Measurements from ENCODE around the gene PLXNA4. TPM values are rescaled to one million over a fixed set of nuclear protein-coding genes. Genes with fewer than 3 reads are reported as not detected.

Gene PLXNA4
- total RNA-seq, 2 experiments from 2014 or later = 0.75 to 0.85 TPM

DNA sequence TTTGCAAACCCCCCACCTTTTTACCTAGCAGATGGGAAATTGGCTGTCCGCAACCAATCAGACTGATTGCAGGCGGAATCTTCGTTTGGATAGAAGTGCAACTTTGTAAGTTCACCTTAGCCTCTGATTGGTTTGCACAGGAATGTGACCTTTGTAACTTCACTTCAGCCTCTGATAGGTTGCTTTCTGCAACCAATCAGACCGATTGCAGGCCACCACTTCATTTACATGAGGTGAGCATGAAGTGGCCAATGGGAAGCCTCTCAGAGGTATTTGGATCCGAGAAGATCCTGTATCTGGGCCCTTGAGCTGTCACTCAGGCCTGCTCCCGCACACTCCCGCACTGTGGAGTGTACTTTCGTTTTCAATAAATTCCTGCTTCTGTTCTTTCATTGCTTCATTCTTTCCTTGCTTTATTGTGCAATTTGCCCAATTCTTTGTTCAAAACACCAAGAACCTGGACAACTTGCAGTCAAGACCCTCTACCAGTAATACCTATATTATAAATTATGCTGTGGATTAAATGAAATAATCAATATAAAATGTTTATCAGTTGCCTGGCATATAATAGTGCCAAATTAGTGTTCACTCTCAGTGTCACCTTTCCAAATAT, 491.4 kb downstream of the PLXNA4 start:
- H3K4me1 ChIP-seq (ENCODE audit: insufficient read depth, low read length) = no peaks in the 10 kb centered on the region
- intact Hi-C loops (cut with DNase I, micrococcal nuclease) = no loop called here
- CTCF ChIA-PET = no interaction called here

DNA sequence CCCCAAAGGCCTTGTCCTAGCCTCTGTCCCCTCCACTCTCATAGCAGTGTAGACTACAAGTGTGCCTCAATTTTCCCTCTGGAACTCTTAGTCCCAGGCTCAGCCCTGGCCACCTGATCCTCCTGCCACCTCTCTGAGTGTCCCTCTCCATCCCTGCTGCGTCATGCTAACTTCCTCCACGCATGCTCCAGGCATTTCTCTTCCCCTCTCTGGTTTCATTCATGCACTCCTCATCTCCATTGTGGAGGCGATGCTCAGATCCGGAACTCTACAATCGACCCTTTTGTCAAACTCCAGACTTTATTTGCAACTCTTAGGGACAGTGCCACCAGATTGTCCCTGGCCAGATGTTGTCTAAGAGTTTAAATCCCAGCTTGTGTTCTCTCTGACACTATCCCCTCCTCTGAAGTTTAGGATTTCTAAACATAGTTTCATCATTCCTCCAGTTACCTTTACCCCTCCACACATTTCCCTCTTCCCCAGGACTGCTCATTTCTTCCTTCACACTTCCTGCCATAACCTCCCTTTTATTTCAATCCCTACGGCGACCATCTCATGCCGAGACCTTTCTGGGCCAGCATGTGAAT, 492.6 kb downstream of the PLXNA4 start:
- no peak for ATAC-seq (ENCODE audit: poor library complexity)
- no peak overlapping the region for H3K4me3 Mint-ChIP-seq
- no peak for DNase-seq
- Histone ChIP-seq H3K4me1 (ENCODE audit: insufficient read depth, low read length) (no peaks in the 10 kb centered on the region), H3K36me3 (ENCODE audit: insufficient read depth, low read length) (no peaks in the 10 kb centered on the region), H3K27me3 (ENCODE audit: control insufficient read depth in 1 of 2, insufficient read depth in 2 of 2, low read length in 2 of 2) (no peaks in the 10 kb centered on the region), H3K9me3 (ENCODE audit: control insufficient read depth in 1 of 2, insufficient read depth in 1 of 2, low read length in 2 of 2) (peaks cover 0 to 3% of the 10 kb centered on the region in 2 experiments), H3K27ac (ENCODE audit: low read depth in 1 of 2, low read length in 2 of 2) (no peak overlapping the region), H3K4me3 (ENCODE audit: low read length) (no peak overlapping the region)
- intact Hi-C loops (cut with DNase I, micrococcal nuclease) = no loop called here
- CTCF ChIA-PET = no interaction called here
- H3K27ac Mint-ChIP-seq = no peak overlapping the region
- no peaks in the 10 kb centered on the region for H3K4me1 Mint-ChIP-seq (ENCODE audit: low read depth)
- H3K9me3 Mint-ChIP-seq = no peaks in the 10 kb centered on the region
- peaks cover 32% of the 10 kb centered on the region for H3K27me3 Mint-ChIP-seq
- POLR2A ChIA-PET = no interaction called here
- H3K36me3 Mint-ChIP-seq (ENCODE audit: low read depth) = no peaks in the 10 kb centered on the region
- TF ChIP-seq CTCF (IDR thresholded peaks at IDR 0.05) = no peak

More for the DNA sequence above, 491.4 kb downstream of the PLXNA4 start:
- H3K27me3 ChIP-seq (ENCODE audit: control insufficient read depth in 1 of 2, insufficient read depth in 2 of 2, low read length in 2 of 2) = no peaks in the 10 kb centered on the region
- H3K4me3 ChIP-seq (ENCODE audit: low read length) = no peak overlapping the region
- ATAC-seq (ENCODE audit: poor library complexity) (no peak), DNase-seq (no peak)
- H3K9me3 Mint-ChIP-seq = no peaks in the 10 kb centered on the region
- no peaks in the 10 kb centered on the region for H3K36me3 ChIP-seq (ENCODE audit: insufficient read depth, low read length)
- H3K27me3 Mint-ChIP-seq = peaks cover 31% of the 10 kb centered on the region
- H3K9me3 ChIP-seq (ENCODE audit: control insufficient read depth in 1 of 2, insufficient read depth in 1 of 2, low read length in 2 of 2) = peaks cover 0 to 3% of the 10 kb centered on the region in 2 experiments
- H3K27ac ChIP-seq (ENCODE audit: low read depth in 1 of 2, low read length in 2 of 2) = no peak overlapping the region
- H3K4me1 Mint-ChIP-seq (ENCODE audit: low read depth) = no peaks in the 10 kb centered on the region
- no peak for TF ChIP-seq CTCF (IDR thresholded peaks at IDR 0.05)
- H3K36me3 Mint-ChIP-seq (ENCODE audit: low read depth) = no peaks in the 10 kb centered on the region
- no peak overlapping the region for H3K27ac Mint-ChIP-seq
- no peak overlapping the region for H3K4me3 Mint-ChIP-seq
- POLR2A ChIA-PET = no interaction called here

- H3K9me3 Mint-ChIP-seq = no peaks in the 10 kb centered on the region
- H3K4me1 ChIP-seq (ENCODE audit: insufficient read depth, low read length) = no peaks in the 10 kb centered on the region
- intact Hi-C loops (cut with DNase I, micrococcal nuclease) = no loop called here
- H3K4me3 ChIP-seq (ENCODE audit: low read length) = no peak overlapping the region
- ChIA-PET POLR2A (no interaction called here), CTCF (no interaction called here)
- no peak overlapping the region for H3K27ac Mint-ChIP-seq
- no peaks in the 10 kb centered on the region for H3K36me3 ChIP-seq (ENCODE audit: insufficient read depth, low read length)
- peaks cover 33% of the 10 kb centered on the region for H3K27me3 Mint-ChIP-seq
- H3K27ac ChIP-seq (ENCODE audit: low read depth in 1 of 2, low read length in 2 of 2) = no peak overlapping the region
- no peak for DNase-seq
- H3K36me3 Mint-ChIP-seq (ENCODE audit: low read depth) = no peaks in the 10 kb centered on the region
- H3K27me3 ChIP-seq (ENCODE audit: control insufficient read depth in 1 of 2, insufficient read depth in 2 of 2, low read length in 2 of 2) = no peaks in the 10 kb centered on the region
- no peak overlapping the region for H3K4me3 Mint-ChIP-seq
- ATAC-seq (ENCODE audit: poor library complexity) = no peak
- H3K9me3 ChIP-seq (ENCODE audit: control insufficient read depth in 1 of 2, insufficient read depth in 1 of 2, low read length in 2 of 2) = peaks cover 0 to 3% of the 10 kb centered on the region in 2 experiments
- H3K4me1 Mint-ChIP-seq (ENCODE audit: low read depth) = no peaks in the 10 kb centered on the region
- TF ChIP-seq CTCF (IDR thresholded peaks at IDR 0.05) = no peak
Observed at GRCh38 chr7:132083126-132083525, 493.1 kb downstream of the PLXNA4 start.

Data from CD4-positive, alpha-beta T cell (primary cell).